GM12891 (cell line): ENCODE data around the gene FAM83E.
A peak's percentile ranks its signal among the peaks of the same experiment; 100 is the strongest.

Experiments used
- DNase-seq: peaks from one replicate; pipeline ENCODE4 v3.0.0; 2011; ENCODE audit warnings: low spot score; ENCODE audit not compliant: insufficient read length
- FAIRE-seq: peaks from 2 replicates; lab custom pipeline; 2011; peaks lifted over from hg19 to GRCh38; lab: Jason Lieb, UNC
- PAX5 ChIP-seq: IDR thresholded peaks from 2 replicates; pipeline ENCODE4 v1.6.1; 2011; ENCODE audit warnings: low read length, moderate library complexity, mild to moderate bottlenecking; ENCODE audit not compliant: insufficient read depth, severe bottlenecking
- POLR2A ChIP-seq: IDR thresholded peaks from 2 replicates; pipeline ENCODE4 v1.6.1; 2011; ENCODE audit warnings: low read depth, low read length, control low read depth
- POLR2AphosphoS5 ChIP-seq: IDR thresholded peaks from 2 replicates; pipeline ENCODE4 v1.6.1; 2011; ENCODE audit warnings: low read depth, low read length, control low read depth
- POU2F2 ChIP-seq: IDR thresholded peaks from 2 replicates; pipeline ENCODE4 v1.6.1; 2011; ENCODE audit warnings: low read depth, mild to moderate bottlenecking, control low read depth, low read length, moderate library complexity
- SPI1 ChIP-seq: IDR thresholded peaks from 2 replicates; pipeline ENCODE4 v1.6.1; 2011; ENCODE audit warnings: low read depth, low read length, control low read depth
- TAF1 ChIP-seq: IDR thresholded peaks from 2 replicates; pipeline ENCODE4 v1.6.1; 2011; ENCODE audit warnings: low read depth, low read length, control low read depth

Gene FAM83E

DNA sequence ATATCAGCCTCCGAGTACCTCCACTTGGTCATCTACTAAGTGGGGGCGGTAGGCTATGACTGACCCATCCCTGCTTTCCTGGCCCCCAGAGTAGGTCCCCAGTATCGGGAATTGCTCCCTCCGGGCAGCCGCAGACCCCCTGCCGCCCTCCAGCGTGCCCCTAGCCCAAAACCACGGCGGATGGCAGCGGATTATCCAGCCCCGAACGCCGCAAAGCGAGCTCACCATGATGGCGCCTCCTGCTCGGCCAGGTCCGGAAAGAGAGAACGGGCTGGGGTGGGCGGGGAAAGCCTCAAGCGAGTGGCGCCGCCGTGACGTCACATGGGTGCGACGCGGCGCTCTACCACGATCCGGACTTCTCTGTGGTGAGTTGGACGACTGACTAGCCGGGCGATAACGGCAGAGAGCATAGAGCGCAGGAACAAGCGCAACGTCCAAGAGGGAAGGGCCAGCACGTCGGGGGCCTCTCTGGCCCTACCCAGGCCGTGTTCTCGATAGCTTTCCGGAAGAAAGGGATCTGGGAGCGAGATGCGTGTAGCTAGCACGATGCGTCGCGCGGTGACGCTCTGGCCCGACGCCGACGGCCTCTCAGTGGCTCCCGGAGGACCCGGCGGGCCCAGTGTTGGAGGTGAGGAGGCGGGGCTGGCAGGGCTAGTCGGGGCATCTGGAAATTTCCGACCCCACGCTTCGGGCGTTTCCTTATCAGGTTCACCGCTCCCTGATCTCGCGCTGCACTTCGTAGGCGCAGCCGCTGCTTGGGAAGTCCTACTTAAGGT, 4.2 kb upstream of the FAM83E start, which contains the start of the genes RPL18 and SPHK2:
Gene RPL18 (minus strand): TSS at position 263 of the 776 bp plus-strand sequence. CDS start 35 bp downstream, at position 228.
Gene SPHK2 (plus strand): TSS at position 591 of the 776 bp plus-strand sequence. CDS start 1,009 bp downstream, outside the sequence.
- DNase-seq (peak; percentile 97), FAIRE-seq (peak; percentile 99)
- TF ChIP-seq POU2F2 (peak; percentile 79), TAF1 (peak; percentile 96), SPI1 (peak; percentile 40), POLR2A (peak; percentile 98), POLR2AphosphoS5 (peak; percentile 96), PAX5 (no peak)

DNA sequence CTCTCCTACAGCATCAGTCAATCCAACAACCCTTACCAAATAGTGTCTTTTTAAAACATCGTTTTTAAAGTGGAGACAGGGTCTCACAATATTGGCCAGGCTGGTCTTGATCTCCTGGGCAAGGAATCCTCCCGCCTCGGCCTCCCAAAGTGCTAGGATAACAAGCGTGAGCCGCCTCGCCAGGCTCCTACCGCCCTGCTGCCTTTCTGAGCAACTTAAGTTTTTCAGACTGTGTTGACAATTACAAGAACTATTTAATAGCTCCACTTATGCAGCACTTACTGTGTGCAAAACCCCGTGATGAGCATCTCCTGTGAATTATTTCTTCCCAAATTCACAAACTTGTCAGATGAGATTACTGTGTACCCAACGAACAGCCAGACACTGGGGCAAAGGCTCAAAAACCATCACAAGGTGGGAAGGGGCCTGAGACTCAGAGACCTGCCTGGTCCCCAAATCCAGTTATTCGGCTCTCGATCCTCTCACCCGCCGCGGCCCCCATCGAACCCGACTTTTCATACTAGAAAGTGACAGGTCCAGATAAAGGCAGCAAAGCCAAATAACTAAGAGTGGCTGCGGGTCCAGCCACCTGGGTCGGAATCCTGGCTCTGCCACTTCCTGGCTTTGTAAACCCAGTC, 3.5 kb upstream of the FAM83E start:
- FAIRE-seq (no peak), DNase-seq (no peak)
- TF ChIP-seq PAX5 (no peak), SPI1 (no peak), POLR2AphosphoS5 (no peak), POLR2A (no peak), POU2F2 (no peak), TAF1 (no peak)

DNA sequence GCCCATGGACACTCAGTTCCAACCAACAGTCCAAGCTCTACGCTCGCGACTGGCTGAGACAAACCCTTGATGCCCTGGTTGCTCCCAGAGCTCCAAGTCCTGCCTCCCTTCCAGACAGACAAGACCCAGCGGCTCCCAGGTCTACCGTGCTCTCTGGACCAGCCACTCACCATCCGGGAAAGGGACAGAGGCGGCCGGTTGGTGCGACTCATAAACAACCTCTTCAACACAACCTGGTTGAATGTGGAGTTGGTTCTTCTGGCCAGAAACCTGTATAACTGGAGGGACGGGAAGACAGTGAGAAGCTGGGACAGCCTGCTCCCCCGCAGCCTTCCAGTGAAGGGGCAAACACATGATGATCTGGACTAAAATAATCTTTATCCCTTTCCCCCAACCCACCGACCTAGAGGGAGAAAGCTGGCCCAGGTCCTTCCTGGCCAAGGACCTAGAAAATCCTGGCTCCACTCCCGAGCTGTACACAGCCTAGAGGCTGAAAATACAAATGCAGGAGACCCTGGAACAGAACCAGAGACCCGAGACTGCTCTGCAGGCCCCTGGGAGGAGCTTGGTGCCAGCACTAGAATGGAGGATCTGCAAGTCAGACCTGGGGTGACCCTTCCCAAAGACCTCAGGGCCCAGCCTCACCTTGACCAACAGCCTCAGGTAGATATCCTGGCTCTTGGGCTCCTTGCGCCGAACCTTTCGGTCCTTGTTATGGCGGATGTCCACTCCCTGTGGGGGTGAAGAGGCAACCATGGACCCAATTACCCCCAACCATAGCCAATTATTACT, 2.5 kb upstream of the FAM83E start:
- no peak for DNase-seq
- no peak for FAIRE-seq
- no peak for TF ChIP-seq POLR2A
- TF ChIP-seq POU2F2: no peak
- no peak for TF ChIP-seq PAX5
- TF ChIP-seq POLR2AphosphoS5: no peak
- TF ChIP-seq TAF1: no peak
- TF ChIP-seq SPI1: no peak

DNA sequence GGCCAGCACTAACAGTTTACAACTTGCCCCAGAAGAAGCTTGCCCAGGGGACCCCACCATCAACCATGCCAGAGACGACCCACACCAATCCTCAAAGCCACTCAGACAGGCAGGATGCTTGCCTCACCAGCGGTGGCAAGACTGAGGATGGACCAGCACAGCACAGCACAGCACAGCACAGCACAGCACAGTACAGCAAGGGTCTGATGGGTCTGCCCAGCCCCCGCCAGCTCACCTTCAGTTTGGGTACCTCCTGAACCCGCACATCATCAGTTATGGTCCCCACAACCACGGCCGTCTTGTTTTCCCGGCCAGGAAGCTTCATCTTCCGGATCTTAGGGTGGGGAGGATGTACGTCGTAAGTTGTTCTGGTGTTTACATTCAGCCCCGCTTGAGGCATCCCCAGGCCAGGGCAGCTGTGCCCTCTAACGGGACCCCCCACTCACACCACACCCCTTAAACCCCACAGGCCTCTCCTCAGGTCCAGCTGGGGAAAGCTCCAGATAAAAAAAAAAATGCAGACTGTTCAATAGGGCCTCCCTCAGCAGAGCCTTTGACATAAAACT, 1.7 kb upstream of the FAM83E start:
- no peak for DNase-seq
- TF ChIP-seq PAX5: no peak
- TF ChIP-seq TAF1: no peak
- no peak for TF ChIP-seq SPI1
- TF ChIP-seq POU2F2: no peak
- 0 out of 2 replicates have a peak, but pooled peaks have one; percentile 8 for TF ChIP-seq POLR2AphosphoS5
- TF ChIP-seq POLR2A: no peak; the same call in 1 of the 2 replicates
- FAIRE-seq: no peak

DNA sequence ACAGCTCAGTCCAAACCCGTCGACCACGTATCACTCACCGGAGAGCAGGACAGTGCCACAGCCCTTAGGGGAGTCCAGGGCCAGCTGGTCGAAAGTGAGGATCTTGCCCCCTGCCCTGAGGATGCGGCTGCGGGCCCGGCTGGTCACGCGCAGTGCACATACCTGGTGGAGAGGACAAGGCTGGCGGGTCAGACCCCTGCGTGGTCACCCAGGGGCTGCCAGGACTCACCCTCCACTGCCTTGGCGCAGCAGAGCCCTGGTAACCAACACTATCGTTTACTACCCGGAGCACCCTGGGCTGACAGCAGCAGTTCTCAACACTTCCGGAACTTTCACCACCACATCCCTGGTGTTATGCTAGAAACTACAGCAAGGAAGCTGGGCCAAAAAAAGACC, 1.2 kb upstream of the FAM83E start:
- FAIRE-seq: no peak
- no peak for DNase-seq

DNA sequence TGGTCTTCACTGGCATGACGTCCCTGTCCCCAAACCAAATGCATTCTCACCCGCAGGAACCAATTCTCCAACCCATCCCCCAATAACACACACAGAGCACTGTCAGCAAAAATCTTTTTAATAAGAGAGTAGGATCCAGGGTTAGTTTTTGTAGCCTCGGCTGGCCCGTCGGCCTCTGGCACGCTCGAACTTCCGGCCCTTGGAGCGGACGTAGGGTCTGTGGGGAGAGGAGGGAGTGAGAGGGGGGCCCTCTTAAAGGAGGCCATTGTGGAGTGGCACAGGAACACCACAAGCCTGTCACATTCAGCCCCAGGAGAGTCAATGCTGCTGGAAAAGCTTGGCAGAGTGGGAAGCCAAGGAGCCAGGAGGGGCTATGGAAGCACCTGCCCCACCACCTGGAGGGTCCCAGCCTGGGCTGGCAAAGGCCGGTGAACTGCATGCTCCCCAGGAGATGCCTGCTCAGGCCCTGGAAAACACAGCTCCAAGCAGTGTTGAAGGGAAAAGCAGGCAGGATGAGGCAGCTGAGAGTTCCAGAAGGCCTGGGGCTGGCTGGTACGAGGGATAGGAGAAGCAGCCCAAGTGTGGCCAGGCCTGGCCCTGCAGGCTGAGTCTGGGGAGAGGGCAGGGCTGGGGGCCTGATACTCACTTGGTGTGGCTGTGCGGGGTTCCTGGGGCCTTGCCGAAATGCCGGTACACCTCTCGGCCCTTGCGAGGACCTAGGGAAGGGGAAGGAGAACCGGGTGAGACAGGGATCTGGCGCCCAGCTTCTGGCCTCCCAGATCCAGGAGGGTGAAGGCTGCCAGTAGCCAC, 560 bp upstream of the FAM83E start:
- TF ChIP-seq SPI1 (no peak), POLR2A (peak; percentile 28; the same call in 1 of the 2 replicates)
- DNase-seq: no peak
- no peak for FAIRE-seq

More for the DNA sequence above, 1.2 kb upstream of the FAM83E start:
- TF ChIP-seq TAF1 (no peak), POLR2A (no peak), POLR2AphosphoS5 (peak; percentile 16), SPI1 (no peak), POU2F2 (no peak), PAX5 (no peak)

DNA sequence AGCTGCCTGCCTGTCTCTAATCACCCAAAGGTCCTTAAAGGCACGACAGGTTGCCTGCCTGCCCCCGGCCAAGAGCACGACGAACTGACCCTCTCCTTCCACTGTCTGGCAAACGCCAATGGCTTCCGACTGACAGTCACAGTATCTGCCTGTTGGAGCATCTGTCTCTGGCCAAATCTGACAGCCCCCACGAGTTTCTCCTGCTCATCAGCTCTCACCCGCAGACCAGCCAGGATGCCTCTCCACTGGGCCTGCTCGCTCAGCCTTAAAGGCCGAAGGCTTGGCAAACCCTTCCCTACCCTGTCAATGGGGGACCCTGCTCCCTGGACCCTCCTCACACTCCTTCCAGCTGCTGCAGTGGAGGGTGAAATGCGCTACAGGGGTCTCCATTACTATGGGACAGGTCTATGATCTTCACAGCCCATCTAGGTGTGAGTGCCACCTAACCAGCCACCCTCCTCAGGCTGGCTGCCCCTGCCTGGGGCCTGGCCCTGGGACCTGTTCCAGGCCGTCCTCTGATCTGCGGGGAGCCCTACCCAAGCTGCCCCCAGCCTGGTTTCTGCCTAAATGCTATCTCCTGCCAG, 932 bp downstream of the FAM83E start:
- FAIRE-seq (no peak), DNase-seq (no peak)
- TF ChIP-seq TAF1 (no peak), POU2F2 (peak; percentile 48; the same call in 1 of the 2 replicates), SPI1 (no peak), POLR2AphosphoS5 (peak; percentile 71), PAX5 (no peak), POLR2A (peak; percentile 73)
